ENCODE results near the gene MLEC. TPM values are rescaled to one million over a fixed set of nuclear protein-coding genes. Genes with fewer than 3 reads are reported as not detected.

The MLEC gene
- total and polyA plus RNA-seq, 9 of the 15 experiments (the other 6 are each of a cell fraction or from before 2014, with no cell fraction given), result 18.5 to 108 (median 57.8) TPM

DNA sequence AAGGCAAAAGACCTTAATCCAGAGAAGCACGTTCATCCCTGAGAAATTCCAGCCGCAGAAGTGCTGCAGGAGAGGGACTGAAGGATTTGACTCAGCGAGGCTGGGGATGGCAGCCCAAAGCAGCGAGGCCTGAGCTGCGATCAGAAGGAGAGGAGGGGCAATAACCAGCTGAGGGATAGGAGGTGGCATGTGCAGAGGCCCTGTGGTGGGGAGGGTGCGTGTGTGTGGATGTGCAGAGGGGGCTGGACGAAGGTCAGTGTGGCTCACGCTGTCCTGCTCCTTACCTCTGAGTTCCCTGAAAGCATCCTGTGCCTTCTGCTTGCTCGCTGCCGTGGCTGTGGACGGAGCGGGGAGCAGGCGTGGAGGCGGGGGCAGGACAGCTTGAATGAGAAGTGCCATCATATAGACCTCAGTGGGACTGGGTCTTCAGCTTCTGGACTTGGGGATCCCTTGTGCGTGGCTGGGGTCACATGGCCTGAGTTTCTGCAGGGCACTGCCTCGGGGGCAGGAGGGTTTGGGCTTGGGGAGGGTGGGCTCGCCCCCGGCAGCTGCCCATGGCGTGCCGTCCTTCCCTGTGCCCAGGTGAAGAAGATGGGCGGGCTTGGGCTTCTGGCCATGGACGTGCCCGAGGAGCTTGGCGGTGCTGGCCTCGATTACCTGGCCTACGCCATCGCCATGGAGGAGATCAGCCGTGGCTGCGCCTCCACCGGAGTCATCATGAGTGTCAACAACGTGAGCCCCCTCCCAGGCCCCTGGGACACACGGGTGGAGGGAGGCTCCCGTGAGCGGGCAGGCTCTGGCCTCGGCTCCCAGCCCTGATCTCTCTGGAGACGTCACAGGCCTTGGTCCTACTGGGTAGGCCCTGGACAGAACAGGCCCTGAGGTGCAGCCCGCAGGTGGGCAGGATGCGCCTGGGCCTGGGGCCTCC is 49.7 kb downstream of the MLEC start:
- Histone ChIP-seq H3K9me3 (replicated peaks; ENCODE audit: control insufficient read depth, insufficient read depth, low read depth, low read length) (no peaks in the 10 kb centered on the region), H3K9ac (ENCODE audit: insufficient read depth in 1 of 2, low read depth in 2 of 2, low read length in 2 of 2) (no peak overlapping the region), H4K20me1 (replicated peaks; ENCODE audit: control insufficient read depth, insufficient read depth, low read length) (0 out of 2 replicates have a peak, but pooled peaks cover 5% of the 10 kb centered on the region), H3K27me3 (ENCODE audit: control insufficient read depth in 2 of 2, insufficient read depth in 2 of 2, low read length in 2 of 2) (no peaks in the 10 kb centered on the region), H3K27ac (ENCODE audit: extremely low read depth, low read depth, low read length) (no peak overlapping the region), H3K4me2 (ENCODE audit: insufficient read depth, low read length) (no peak overlapping the region), H3K9me1 (ENCODE audit: control insufficient read depth, insufficient read depth, low read length) (no peaks in the 10 kb centered on the region), H3K4me3 (no peak overlapping the region), H3K4me1 (replicated peaks in 1 of 2; ENCODE audit: control insufficient read depth in 2 of 2, insufficient read depth in 2 of 2, low read length in 2 of 2) (peaks cover 0 to 13% of the 10 kb centered on the region in 2 experiments; a peak in 2 of 5 replicates), H3K36me3 (ENCODE audit: control insufficient read depth, insufficient read depth, low read length) (peaks cover 12% of the 10 kb centered on the region; the same call in 1 of the 3 replicates), H2AFZ (ENCODE audit: low read depth, low read length) (no peak overlapping the region), H3K79me2 (ENCODE audit: control insufficient read depth, insufficient read depth, low read length) (no peaks in the 10 kb centered on the region)
- FAIRE-seq (no peak), ATAC-seq (no peak; the same call in 2 of the 3 replicates), DNase-seq (ENCODE audit: extremely low read depth in 1 of 4, low spot score in 3 of 4) (no peak)
- intact Hi-C loops (cut with micrococcal nuclease), result no loop called here
- WGBS (ENCODE audit: insufficient coverage, low coverage, missing lambda C conversion rate), result 74% methylated on average over 29 of the region's 38 CpGs
- TF ChIP-seq RBM17 (IDR thresholded peaks at IDR 0.05; ENCODE audit: borderline replicate concordance, low read depth, low read length) (no peak), POLR2G (IDR thresholded peaks at IDR 0.05; ENCODE audit: low read depth, low read length) (peak; percentile 34; the same call in 1 of the 2 replicates)
- in situ Hi-C loops (cut with MboI), result no loop called here
- ChIA-PET POLR2A (interaction anchor here (0.5 kb wide), 1 partner anchor 242 kb away, joined by 5 read pairs; no protein-coding TSS in a partner anchor), CTCF (ENCODE audit: low intra/inter-chr PET ratio) (no interaction called here)
- no TSS peak for BruUV-seq (replicated peaks)
